ENCODE measurements around the gene CLEC16A.

CLEC16A gene

GRCh38 chr16:11087691-11088073 lies 143.3 kb downstream of the CLEC16A start:
- DNase-seq (ENCODE audit: low read depth) = no peak

GRCh38 chr16:11088074-11088730 lies 143.8 kb downstream of the CLEC16A start:
- DNase-seq (ENCODE audit: low read depth) = no peak
- TF ChIP-seq CTCF (IDR thresholded peaks at IDR 0.05; ENCODE audit: low read depth, low read length, missing control alignments) = no peak
- no peak overlapping the region for H3K4me3 ChIP-seq (ENCODE audit: low read depth, low read length)

More at GRCh38 chr16:11087691-11088073, 143.3 kb downstream of the CLEC16A start:
- no peak overlapping the region for H3K4me3 ChIP-seq (ENCODE audit: low read depth, low read length)
- TF ChIP-seq CTCF (IDR thresholded peaks at IDR 0.05; ENCODE audit: low read depth, low read length, missing control alignments) = no peak

GRCh38 chr16:11088831-11089230 lies 144.5 kb downstream of the CLEC16A start:
- no peak for TF ChIP-seq CTCF (IDR thresholded peaks at IDR 0.05; ENCODE audit: low read depth, low read length, missing control alignments)
- DNase-seq (ENCODE audit: low read depth) = no peak
- no peak overlapping the region for H3K4me3 ChIP-seq (ENCODE audit: low read depth, low read length)

GRCh38 chr16:11089504-11090124 lies 145.2 kb downstream of the CLEC16A start:
- TF ChIP-seq CTCF (IDR thresholded peaks at IDR 0.05; ENCODE audit: low read depth, low read length, missing control alignments) = no peak
- no peak for DNase-seq (ENCODE audit: low read depth)

GRCh38 chr16:11090232-11090631 lies 145.9 kb downstream of the CLEC16A start:
- no peak overlapping the region for H3K4me3 ChIP-seq (ENCODE audit: low read depth, low read length)
- DNase-seq (ENCODE audit: low read depth) = no peak
- no peak for TF ChIP-seq CTCF (IDR thresholded peaks at IDR 0.05; ENCODE audit: low read depth, low read length, missing control alignments)

More at GRCh38 chr16:11089504-11090124, 145.2 kb downstream of the CLEC16A start:
- no peak overlapping the region for H3K4me3 ChIP-seq (ENCODE audit: low read depth, low read length)

- no peak overlapping the region for H3K4me3 ChIP-seq (ENCODE audit: low read depth, low read length)
- DNase-seq (ENCODE audit: low read depth) = no peak
- TF ChIP-seq CTCF (IDR thresholded peaks at IDR 0.05; ENCODE audit: low read depth, low read length, missing control alignments) = no peak
Measured at GRCh38 chr16:11091021-11091785, 146.8 kb downstream of the CLEC16A start.
